ENCODE results near the gene HOXA2. TPM values are rescaled to one million over a fixed set of nuclear protein-coding genes. Genes with fewer than 3 reads are reported as not detected.

Gene HOXA2
- total and polyA plus RNA-seq, 2 of the 13 experiments (the other 11 are each of a cell fraction or from before 2014, with no cell fraction given): 0.22 to 0.29 TPM

GRCh38 chr7:27079234-27079975 is 23.1 kb downstream of the HOXA2 start:
- TF ChIP-seq TBX3 (IDR thresholded peaks at IDR 0.05; ENCODE audit: borderline replicate concordance) (no peak), HMG20B (CRISPR knock-in tag; conservative IDR thresholded peaks at IDR 0.05) (no peak)
- WGBS (ENCODE audit: low lambda C conversion rate): 94% methylated on average over 1 of the region's 1 CpG
- BruUV-seq (replicated peaks): no TSS peak
- in situ Hi-C loops (cut with HindIII; ENCODE audit: extremely low pct_ligation_motif_present, low pct_unique_long_range_greater_than_20kb): no loop called here
- H3K79me2 ChIP-seq (ENCODE audit: insufficient read depth, low read length): no peaks in the 10 kb centered on the region
- DNase-seq (ENCODE audit: low spot score): no peak
- no peaks in the 10 kb centered on the region for H3K36me3 ChIP-seq (replicated peaks in 1 of 2; ENCODE audit: control insufficient read depth in 1 of 2, insufficient read depth in 2 of 2, low read length in 2 of 2)
- H3K27me3 ChIP-seq (ENCODE audit: control insufficient read depth in 1 of 2, insufficient read depth in 2 of 2, low read length in 2 of 2): no peaks in the 10 kb centered on the region
- ChIA-PET POLR2A (no interaction called here), CTCF (ENCODE audit: low intra/inter-chr PET ratio, low total read pairs) (no interaction called here)
- H3K27ac ChIP-seq (ENCODE audit: extremely low read length, insufficient read depth, low read length): no peak overlapping the region
- H3K9ac ChIP-seq (ENCODE audit: insufficient read depth, low read depth, low read length): no peak overlapping the region
- no peaks in the 10 kb centered on the region for H3K9me3 ChIP-seq (ENCODE audit: low read length)
- no peak overlapping the region for H2AFZ ChIP-seq (ENCODE audit: low read length)
- no peak for ATAC-seq
- no peak for FAIRE-seq
- no peak overlapping the region for H3K4me2 ChIP-seq (ENCODE audit: low read depth, low read length)
- no peaks in the 10 kb centered on the region for H4K20me1 ChIP-seq (ENCODE audit: insufficient read depth, low read length)
- intact Hi-C loops (cut with micrococcal nuclease; ENCODE audit: unreplicated experiment): no loop called here
- H3K4me3 ChIP-seq (replicated peaks in 1 of 3; ENCODE audit: insufficient read depth in 1 of 3, low read depth in 2 of 3, low read length in 3 of 3): no peak overlapping the region
- peaks cover 27% of the 10 kb centered on the region for H3K4me1 ChIP-seq (ENCODE audit: insufficient read depth, low read length)

- H2AFZ ChIP-seq (ENCODE audit: low read length): no peak overlapping the region
- WGBS (ENCODE audit: low lambda C conversion rate): 71% methylated on average over 5 of the region's 5 CpGs
- H3K4me1 ChIP-seq (ENCODE audit: insufficient read depth, low read length): peaks cover 26% of the 10 kb centered on the region
- no peak overlapping the region for H3K9ac ChIP-seq (ENCODE audit: insufficient read depth, low read depth, low read length)
- DNase-seq (ENCODE audit: low spot score) (no peak), ATAC-seq (no peak), FAIRE-seq (no peak)
- no peaks in the 10 kb centered on the region for H3K36me3 ChIP-seq (replicated peaks in 1 of 2; ENCODE audit: control insufficient read depth in 1 of 2, insufficient read depth in 2 of 2, low read length in 2 of 2)
- ChIA-PET POLR2A (no interaction called here), CTCF (ENCODE audit: low intra/inter-chr PET ratio, low total read pairs) (no interaction called here)
- H4K20me1 ChIP-seq (ENCODE audit: insufficient read depth, low read length): no peaks in the 10 kb centered on the region
- H3K4me2 ChIP-seq (ENCODE audit: low read depth, low read length): no peak overlapping the region
- no peaks in the 10 kb centered on the region for H3K79me2 ChIP-seq (ENCODE audit: insufficient read depth, low read length)
- no peaks in the 10 kb centered on the region for H3K9me3 ChIP-seq (ENCODE audit: low read length)
- H3K4me3 ChIP-seq (replicated peaks in 1 of 3; ENCODE audit: insufficient read depth in 1 of 3, low read depth in 2 of 3, low read length in 3 of 3): no peak overlapping the region
- in situ Hi-C loops (cut with HindIII; ENCODE audit: extremely low pct_ligation_motif_present, low pct_unique_long_range_greater_than_20kb): no loop called here
- intact Hi-C loops (cut with micrococcal nuclease; ENCODE audit: unreplicated experiment): no loop called here
- no peaks in the 10 kb centered on the region for H3K27me3 ChIP-seq (ENCODE audit: control insufficient read depth in 1 of 2, insufficient read depth in 2 of 2, low read length in 2 of 2)
- no TSS peak for BruUV-seq (replicated peaks)
- no peak overlapping the region for H3K27ac ChIP-seq (ENCODE audit: extremely low read length, insufficient read depth, low read length)
- no peak for TF ChIP-seq ZUFSP (CRISPR knock-in tag; IDR thresholded peaks at IDR 0.05; ENCODE audit: borderline replicate concordance)
- no peak for TF ChIP-seq ARID5B (CRISPR knock-in tag; IDR thresholded peaks at IDR 0.05)
- TF ChIP-seq ZMYM2 (CRISPR knock-in tag; IDR thresholded peaks at IDR 0.05): no peak
- TF ChIP-seq PTBP1 (IDR thresholded peaks at IDR 0.05; ENCODE audit: low read depth, low read length, poor library complexity, severe bottlenecking): no peak
- TF ChIP-seq ELF1 (CRISPR knock-in tag; IDR thresholded peaks at IDR 0.05): no peak
- TF ChIP-seq SP5 (CRISPR knock-in tag; IDR thresholded peaks at IDR 0.05; ENCODE audit: borderline replicate concordance, low read depth): no peak
- no peak for TF ChIP-seq ZNF879 (CRISPR knock-in tag; IDR thresholded peaks at IDR 0.05)
- no peak for TF ChIP-seq NR2F1 (CRISPR knock-in tag; IDR thresholded peaks at IDR 0.05)
Measured at GRCh38 chr7:27078616-27079233, 23.8 kb downstream of the HOXA2 start.

All from HepG2 (cell line).